Naive thymus-derived CD4-positive, alpha-beta T cell (primary cell): ENCODE measurements around the gene GRIK4. TPM values are rescaled to one million over a fixed set of nuclear protein-coding genes. Genes with fewer than 3 reads are reported as not detected.

Experiments used
- ATAC-seq: fragments of 150-1000 bp; cut with Tn5 transposase; 2 replicates; pipeline ENCODE4 v1.10.0; 2021; ENCODE audit warnings: mild to moderate bottlenecking, moderate library complexity
- CTCF ChIA-PET: fragments of 350-600 bp; sonication (Branson Sonifier 250); formaldehyde crosslinking; loops from one replicate; lab custom pipeline; 2021; ENCODE audit warnings: antibody characterized with exemption; lab: Charles Lee
- POLR2A ChIA-PET: fragments of 350-600 bp; sonication (Branson Sonifier 250); formaldehyde crosslinking; loops from one replicate; lab custom pipeline; 2021; ENCODE audit warnings: antibody characterized with exemption, inconsistent platforms; lab: Charles Lee
- DNase-seq, 9 donors: peaks; one replicate each; pipeline versions ENCODE4 v3.0.0 to v3.0.0-alpha.2; 2020 to 2022; ENCODE audit warnings: mixed read lengths in 1 of 9
- H3K27ac ChIP-seq: one replicate; pipeline ENCODE4 v1.7.0; 2013; ENCODE audit warnings: mild to moderate bottlenecking, low read depth, low read length, moderate library complexity
- H3K27me3 ChIP-seq, 2 donors: one replicate each; pipeline ENCODE4 v1.7.0; 2013; ENCODE audit warnings: low read length in 2 of 2, mild to moderate bottlenecking in 2 of 2, moderate library complexity in 2 of 2; ENCODE audit not compliant: control insufficient read depth in 2 of 2, insufficient read depth in 2 of 2
- H3K36me3 ChIP-seq, 3 experiments: 1 replicate in 2 of 3; 2 replicates in 1 of 3; pipeline ENCODE4 v1.7.0; 2013; ENCODE audit warnings: low read length in 3 of 3, mild to moderate bottlenecking in 3 of 3, moderate library complexity in 1 of 3; ENCODE audit not compliant: insufficient read depth in 3 of 3, control insufficient read depth in 2 of 3
- H3K4me1 ChIP-seq, 2 donors: one replicate each; pipeline ENCODE4 v1.7.0; 2013; ENCODE audit warnings: low read length in 2 of 2, mild to moderate bottlenecking in 2 of 2, moderate library complexity in 1 of 2; ENCODE audit not compliant: control insufficient read depth in 2 of 2, insufficient read depth in 2 of 2
- H3K4me3 ChIP-seq: 2 replicates; pipeline ENCODE4 v1.7.0; 2013; ENCODE audit warnings: mild to moderate bottlenecking, low read length
- H3K9me3 ChIP-seq, 3 experiments: 1 replicate in 2 of 3; 2 replicates in 1 of 3; pipeline ENCODE4 v1.7.0; 2013; ENCODE audit warnings: low read length in 3 of 3; ENCODE audit not compliant: control insufficient read depth in 2 of 3
- H3K27ac Mint-ChIP-seq, 9 donors: one replicate each; pipeline ENCODE4 v1.8.0; 2020 to 2022; ENCODE audit warnings: mixed read lengths in 9 of 9, mild to moderate bottlenecking in 8 of 9, moderate library complexity in 5 of 9, inconsistent platforms in 2 of 9
- H3K27me3 Mint-ChIP-seq, 5 donors: one replicate each; pipeline ENCODE4 v1.8.0; 2021 to 2022; ENCODE audit warnings: mixed read lengths in 5 of 5, mild to moderate bottlenecking in 1 of 5
- H3K36me3 Mint-ChIP-seq, 5 donors: one replicate each; pipeline ENCODE4 v1.8.0; 2020 to 2022; ENCODE audit warnings: mixed read lengths in 5 of 5, mild to moderate bottlenecking in 3 of 5, inconsistent platforms in 1 of 5
- H3K4me1 Mint-ChIP-seq, 7 donors: one replicate each; pipeline ENCODE4 v1.8.0; 2020 to 2022; ENCODE audit warnings: mixed read lengths in 7 of 7, mild to moderate bottlenecking in 3 of 7, inconsistent platforms in 1 of 7
- H3K4me3 Mint-ChIP-seq, 10 donors: one replicate each; pipeline ENCODE4 v1.8.0; 2020 to 2022; ENCODE audit warnings: mild to moderate bottlenecking in 10 of 10, mixed read lengths in 10 of 10, moderate library complexity in 6 of 10, inconsistent platforms in 2 of 10
- H3K9me3 Mint-ChIP-seq, 11 donors: one replicate each; pipeline ENCODE4 v1.8.0; 2020 to 2022; ENCODE audit warnings: mixed read lengths in 11 of 11, mild to moderate bottlenecking in 4 of 11, inconsistent platforms in 1 of 11, moderate library complexity in 1 of 11
- intact Hi-C, 2 donors: fragments of 100-400 bp; cut with micrococcal nuclease; formaldehyde crosslinking; loops; one replicate each; pipeline ENCODE4 v1.15.1; 2023
- polyA plus RNA-seq, 2 donors: library from polyadenylated mRNA; unstranded; fragments of 300-500 nt; fragmentation: Illumina TruSeq; gene quantifications; one replicate each; pipeline ENCODE4 v1.2.3, GENCODE V29; 2021
- total RNA-seq, 6 experiments: library from RNA in 5 of 6; stranded (reverse) in 5 of 6; gene quantifications; 1 replicate in 5 of 6; 2 replicates in 1 of 6; pipeline ENCODE4 v1.2.3 and lab custom pipeline; 2021 to 2026

The GRIK4 gene
- total and polyA plus RNA-seq, 7 experiments from 2014 or later = 0.93 to 3.8 TPM; not detected in 5

DNA sequence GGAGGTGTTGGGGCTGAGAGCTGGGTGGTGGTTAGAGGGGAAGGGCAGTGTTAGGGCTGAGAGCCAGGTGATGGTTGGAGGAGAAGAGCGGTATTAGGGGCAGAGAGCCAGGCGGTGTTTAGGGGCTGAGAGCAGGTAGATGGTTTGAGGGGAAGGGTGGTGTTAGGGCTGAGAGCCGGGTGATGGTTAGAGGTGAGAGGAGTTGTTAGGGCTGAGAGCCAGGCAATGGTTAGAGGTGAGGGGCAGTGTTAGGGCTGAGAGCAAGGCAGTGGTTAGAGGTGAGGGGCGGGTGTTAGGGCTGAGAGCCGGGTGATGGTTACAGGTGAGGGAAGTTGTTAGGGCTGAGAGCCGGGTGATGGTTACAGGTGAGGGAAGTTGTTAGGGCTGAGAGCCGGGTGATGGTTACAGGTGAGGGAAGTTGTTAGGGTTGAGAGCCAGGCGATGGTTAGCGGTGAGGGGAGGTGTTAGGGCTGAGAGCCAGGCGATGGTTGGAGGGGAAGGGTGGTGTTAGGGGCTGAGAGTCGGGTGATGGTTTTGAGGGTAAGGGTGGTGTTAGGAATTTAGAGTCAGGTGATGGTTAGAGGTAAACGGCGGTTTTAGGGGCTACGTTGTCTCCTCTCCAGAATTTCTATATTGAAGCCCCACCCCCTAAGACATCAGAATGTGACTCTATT is 282.4 kb downstream of the GRIK4 start:
- H3K9me3 Mint-ChIP-seq = no peaks in the 10 kb centered on the region
- no peak overlapping the region for H3K27ac Mint-ChIP-seq
- intact Hi-C loops = no loop called here
- H3K27ac ChIP-seq = no peak overlapping the region
- H3K4me1 ChIP-seq = no peaks in the 10 kb centered on the region
- peaks cover 0 to 2% (median 0%) of the 10 kb centered on the region in 7 donors for H3K4me1 Mint-ChIP-seq
- no peak overlapping the region for H3K4me3 ChIP-seq
- no peak for DNase-seq
- no peaks in the 10 kb centered on the region for H3K9me3 ChIP-seq
- H3K4me3 Mint-ChIP-seq = no peak overlapping the region
- ATAC-seq = peak; percentile 49
- peaks cover 0 to 3% of the 10 kb centered on the region in 2 donors for H3K27me3 ChIP-seq
- ChIA-PET CTCF (no interaction called here), POLR2A (no interaction called here)
- H3K36me3 Mint-ChIP-seq = no peaks in the 10 kb centered on the region
- no peaks in the 10 kb centered on the region for H3K36me3 ChIP-seq
- peaks cover 0 to 10% (median 3%) of the 10 kb centered on the region in 5 donors for H3K27me3 Mint-ChIP-seq

DNA sequence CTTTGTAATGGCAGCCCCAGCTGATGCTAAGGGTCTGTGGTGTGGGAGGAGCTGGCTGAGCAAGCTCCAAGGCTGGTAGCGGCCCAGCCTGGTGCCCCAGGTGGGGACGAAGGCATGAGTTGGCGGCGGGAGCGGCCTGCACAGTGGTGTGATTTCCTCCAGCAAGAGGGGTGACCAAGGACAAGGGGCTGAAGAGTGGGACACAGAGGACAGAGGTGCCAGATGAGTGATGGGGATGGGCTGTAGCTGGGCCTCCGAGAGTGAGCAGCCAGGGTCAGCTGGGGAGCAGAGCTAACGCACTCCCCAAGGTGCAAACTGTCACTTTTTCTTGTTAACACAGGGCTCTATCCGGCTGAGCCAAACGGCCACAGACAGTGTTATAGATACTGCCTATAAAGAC is 283.2 kb downstream of the GRIK4 start:
- POLR2A ChIA-PET = no interaction called here

DNA sequence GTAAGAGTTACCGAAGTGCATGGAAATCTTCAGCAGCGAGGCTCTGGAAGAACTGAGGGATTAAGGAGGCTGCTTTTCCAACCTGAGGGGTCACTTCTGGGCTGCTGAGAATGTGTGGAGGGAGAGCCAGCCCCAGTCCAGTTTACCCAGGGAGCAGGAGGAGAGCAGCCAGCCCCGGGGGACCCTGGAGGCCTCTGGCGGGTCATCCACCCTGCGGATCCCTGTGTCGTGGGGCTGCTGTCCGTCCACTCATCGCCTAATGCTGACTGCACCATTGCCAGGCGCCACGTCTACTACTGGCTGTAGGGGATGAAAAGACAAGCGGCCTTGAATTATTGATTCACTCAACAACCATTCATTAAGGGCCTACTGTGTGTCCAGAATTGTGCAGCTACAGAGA is 283.6 kb downstream of the GRIK4 start:
- H3K9me3 Mint-ChIP-seq = no peaks in the 10 kb centered on the region
- no peak overlapping the region for H3K27ac Mint-ChIP-seq
- Histone ChIP-seq H3K4me3 (no peak overlapping the region), H3K27me3 (no peaks in the 10 kb centered on the region), H3K27ac (no peak overlapping the region), H3K4me1 (no peaks in the 10 kb centered on the region), H3K9me3 (no peaks in the 10 kb centered on the region), H3K36me3 (no peaks in the 10 kb centered on the region)
- peaks cover 0 to 2% (median 0%) of the 10 kb centered on the region in 7 donors for H3K4me1 Mint-ChIP-seq
- DNase-seq (no peak), ATAC-seq (no peak)
- intact Hi-C loops = no loop called here
- H3K4me3 Mint-ChIP-seq = no peak overlapping the region
- peaks cover 0 to 10% (median 3%) of the 10 kb centered on the region in 5 donors for H3K27me3 Mint-ChIP-seq
- CTCF ChIA-PET = no interaction called here
- POLR2A ChIA-PET = no interaction called here
- H3K36me3 Mint-ChIP-seq = no peaks in the 10 kb centered on the region

More for the DNA sequence above, 283.2 kb downstream of the GRIK4 start:
- no peaks in the 10 kb centered on the region for H3K36me3 Mint-ChIP-seq
- intact Hi-C loops = no loop called here
- Histone ChIP-seq H3K27me3 (no peaks in the 10 kb centered on the region), H3K9me3 (no peaks in the 10 kb centered on the region), H3K36me3 (no peaks in the 10 kb centered on the region), H3K27ac (no peak overlapping the region), H3K4me1 (no peaks in the 10 kb centered on the region), H3K4me3 (no peak overlapping the region)
- peaks cover 0 to 2% (median 0%) of the 10 kb centered on the region in 7 donors for H3K4me1 Mint-ChIP-seq
- ATAC-seq (peak; percentile 45), DNase-seq (no peak)
- CTCF ChIA-PET = no interaction called here
- no peak overlapping the region for H3K27ac Mint-ChIP-seq
- H3K9me3 Mint-ChIP-seq = no peaks in the 10 kb centered on the region
- peaks cover 0 to 10% (median 3%) of the 10 kb centered on the region in 5 donors for H3K27me3 Mint-ChIP-seq
- no peak overlapping the region for H3K4me3 Mint-ChIP-seq

DNA sequence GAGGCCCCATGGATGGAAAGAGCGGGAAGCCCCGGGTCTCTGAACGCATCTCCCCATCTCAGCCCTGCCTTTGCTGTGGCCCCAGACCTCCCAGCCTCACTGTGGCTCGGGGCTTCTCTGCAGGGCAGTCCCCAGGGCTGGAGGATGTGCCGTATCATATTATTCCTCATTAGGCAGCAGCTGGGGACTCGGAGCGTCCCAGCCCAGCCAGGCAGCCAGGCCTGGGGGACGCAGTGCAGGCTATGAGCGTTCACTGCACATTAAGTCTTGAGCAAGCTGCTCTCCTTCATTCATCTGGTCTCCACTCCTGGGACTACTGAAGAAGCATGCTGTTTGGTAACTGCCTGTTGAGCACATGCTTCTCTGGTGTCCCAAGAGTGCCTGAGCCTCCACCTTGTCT is 285.6 kb downstream of the GRIK4 start:
- ChIA-PET POLR2A (no interaction called here), CTCF (no interaction called here)
- no peaks in the 10 kb centered on the region for H3K4me1 ChIP-seq
- ATAC-seq (no peak), DNase-seq (no peak)
- Mint-ChIP-seq H3K4me3 (no peak overlapping the region), H3K27me3 (peaks cover 0 to 15% (median 6%) of the 10 kb centered on the region in 5 donors), H3K27ac (no peak overlapping the region), H3K4me1 (peaks cover 0 to 2% (median 0%) of the 10 kb centered on the region in 7 donors), H3K9me3 (no peaks in the 10 kb centered on the region), H3K36me3 (no peaks in the 10 kb centered on the region)
- H3K4me3 ChIP-seq = no peak overlapping the region
- no peaks in the 10 kb centered on the region for H3K27me3 ChIP-seq
- H3K36me3 ChIP-seq = no peaks in the 10 kb centered on the region
- intact Hi-C loops = no loop called here
- H3K9me3 ChIP-seq = no peaks in the 10 kb centered on the region
- no peak overlapping the region for H3K27ac ChIP-seq

DNA sequence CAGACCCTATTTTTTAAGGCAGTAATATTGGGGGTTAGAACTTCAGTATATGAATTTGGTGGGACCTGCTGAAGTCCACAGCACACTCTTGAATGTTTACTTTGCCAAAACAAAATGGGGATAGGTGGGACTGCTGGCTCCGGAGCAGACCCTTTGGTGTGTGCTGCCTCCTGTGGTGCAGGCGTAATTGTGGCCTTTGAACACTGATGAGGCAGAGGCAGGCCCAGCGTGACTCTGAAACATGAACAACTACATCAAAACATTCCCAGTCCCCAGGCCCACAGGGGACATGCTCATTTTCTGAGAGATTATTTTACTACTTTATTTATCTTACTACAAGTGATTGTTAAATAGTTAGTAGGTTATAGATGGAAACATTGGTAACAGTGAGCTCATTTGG is 287.3 kb downstream of the GRIK4 start:
- intact Hi-C loops = no loop called here
- H3K9me3 ChIP-seq = no peaks in the 10 kb centered on the region
- H3K9me3 Mint-ChIP-seq = no peaks in the 10 kb centered on the region
- peaks cover 0 to 6% (median 0%) of the 10 kb centered on the region in 7 donors for H3K4me1 Mint-ChIP-seq
- H3K27ac Mint-ChIP-seq = no peak overlapping the region
- H3K36me3 ChIP-seq = no peaks in the 10 kb centered on the region
- no peak overlapping the region for H3K4me3 Mint-ChIP-seq
- H3K4me3 ChIP-seq = no peak overlapping the region
- ATAC-seq (no peak), DNase-seq (no peak)
- peaks cover 2 to 22% (median 11%) of the 10 kb centered on the region in 5 donors for H3K27me3 Mint-ChIP-seq
- CTCF ChIA-PET = no interaction called here
- H3K27ac ChIP-seq = no peak overlapping the region
- peaks cover 0 to 3% (median 0%) of the 10 kb centered on the region in 5 donors for H3K36me3 Mint-ChIP-seq
- no peaks in the 10 kb centered on the region for H3K27me3 ChIP-seq
- POLR2A ChIA-PET = no interaction called here
- no peaks in the 10 kb centered on the region for H3K4me1 ChIP-seq

DNA sequence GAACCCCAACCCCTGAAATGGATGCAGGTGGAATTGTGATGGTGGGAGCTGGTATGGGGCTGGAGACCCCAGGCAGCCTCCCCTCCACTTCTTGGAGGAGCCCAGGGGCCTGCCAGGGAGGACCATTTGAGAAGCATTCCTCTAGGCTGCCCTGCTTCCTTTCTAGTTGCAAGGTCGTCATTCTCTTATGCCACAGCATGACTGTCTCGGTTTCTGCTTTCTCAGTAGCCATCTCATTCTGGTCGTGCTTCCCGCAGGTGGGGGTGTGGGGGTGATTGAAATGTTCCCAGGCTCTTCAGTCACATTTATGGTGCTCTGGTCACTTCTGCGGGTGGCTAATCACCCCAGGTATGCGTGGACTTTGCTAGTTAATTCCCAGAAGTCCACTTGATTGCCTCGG is 288.7 kb downstream of the GRIK4 start:
- Mint-ChIP-seq H3K4me3 (no peak overlapping the region), H3K4me1 (peaks cover 0 to 6% (median 0%) of the 10 kb centered on the region in 7 donors), H3K27ac (no peak overlapping the region), H3K9me3 (no peaks in the 10 kb centered on the region), H3K36me3 (peaks cover 0 to 3% (median 0%) of the 10 kb centered on the region in 5 donors), H3K27me3 (peaks cover 6 to 31% (median 11%) of the 10 kb centered on the region in 5 donors)
- Histone ChIP-seq H3K27me3 (no peaks in the 10 kb centered on the region), H3K27ac (no peak overlapping the region), H3K36me3 (no peaks in the 10 kb centered on the region), H3K4me3 (no peak overlapping the region), H3K9me3 (no peaks in the 10 kb centered on the region), H3K4me1 (no peaks in the 10 kb centered on the region)
- no peak for DNase-seq
- ChIA-PET CTCF (no interaction called here), POLR2A (no interaction called here)
- no peak for ATAC-seq
- intact Hi-C loops = loop anchor here in 1 of 2 donors (5.0 kb wide), 1 partner anchor 312 kb away; no protein-coding TSS in a partner anchor
